GM21360 (cell line): Measurements from ENCODE around the gene TNPO1.
"Not testable (repeated sequence)": the region's sequence is repeated elsewhere in the genome, so short reads cannot be mapped to it uniquely, and the experiment has no call there.

Experiments
- ATAC-seq: cut with Tn5 transposase; IDR thresholded peaks from one replicate; pipeline ENCODE4 v1.9.1; 2021; ENCODE audit warnings: mild to moderate bottlenecking, moderate library complexity; ENCODE audit not compliant: unreplicated experiment

Gene TNPO1

DNA sequence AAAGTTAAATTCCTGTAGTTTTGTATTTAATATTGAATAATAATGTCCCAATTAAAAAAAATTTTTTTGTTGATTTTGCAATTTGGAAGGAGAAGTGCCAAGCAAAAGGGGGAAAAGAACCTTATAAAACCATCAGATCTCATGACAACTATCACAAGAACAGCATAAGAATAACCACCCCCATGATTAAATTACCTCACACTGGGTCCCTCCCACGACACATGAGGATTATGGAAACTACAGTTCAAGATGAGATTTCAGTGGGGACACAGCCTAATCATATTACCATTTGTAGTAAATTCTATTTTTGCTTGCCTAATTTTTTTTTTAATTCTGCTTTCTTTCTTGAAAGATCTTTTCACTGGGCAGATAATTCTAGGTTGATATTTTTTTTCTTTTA, 106.0 kb downstream of the TNPO1 start:
- no peak for ATAC-seq

DNA sequence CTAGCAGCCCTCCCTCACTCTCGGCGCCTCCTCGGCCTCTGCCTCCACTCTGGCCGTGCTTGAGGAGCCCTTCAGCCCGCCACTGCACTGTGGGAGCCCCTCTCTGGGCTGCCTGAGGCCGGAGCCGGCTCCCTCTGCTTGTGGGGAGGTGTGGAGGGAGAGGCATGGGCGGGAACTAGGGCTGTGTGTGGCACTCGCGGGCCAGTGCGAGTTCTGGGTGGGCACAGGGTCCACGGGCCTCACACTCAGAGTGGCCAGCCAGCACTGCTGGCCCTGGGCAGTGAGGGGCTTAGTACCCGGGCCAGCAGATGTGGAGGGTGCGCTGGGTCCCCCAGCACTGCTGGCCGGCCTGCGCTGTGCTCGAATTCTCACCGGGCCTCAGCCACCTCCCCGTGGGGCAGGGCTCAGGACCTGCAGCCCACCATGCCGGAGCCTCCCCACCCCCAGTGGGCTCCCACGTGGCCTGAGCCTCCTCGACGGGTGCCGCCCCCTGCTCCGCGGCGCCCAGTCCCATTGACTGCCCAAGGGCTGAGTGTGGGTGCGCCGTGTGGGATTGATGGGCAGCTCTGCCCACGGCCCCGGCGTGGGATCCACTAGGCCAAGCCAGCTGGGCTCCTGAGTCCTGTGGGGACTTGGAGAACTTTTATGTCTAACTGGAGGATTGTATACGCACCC, 109.0 kb downstream of the TNPO1 start:
- ATAC-seq: no peak

GRCh38 chr5:72932686-72933085, 116.2 kb downstream of the TNPO1 start:
- not testable (repeated sequence) for ATAC-seq

- ATAC-seq: not testable (repeated sequence)
Measured at GRCh38 chr5:72934953-72935725, 118.7 kb downstream of the TNPO1 start.

GRCh38 chr5:72936893-72937292, 120.4 kb downstream of the TNPO1 start:
- no peak for ATAC-seq

GRCh38 chr5:72937517-72938061, 121.1 kb downstream of the TNPO1 start:
- ATAC-seq: no peak

DNA sequence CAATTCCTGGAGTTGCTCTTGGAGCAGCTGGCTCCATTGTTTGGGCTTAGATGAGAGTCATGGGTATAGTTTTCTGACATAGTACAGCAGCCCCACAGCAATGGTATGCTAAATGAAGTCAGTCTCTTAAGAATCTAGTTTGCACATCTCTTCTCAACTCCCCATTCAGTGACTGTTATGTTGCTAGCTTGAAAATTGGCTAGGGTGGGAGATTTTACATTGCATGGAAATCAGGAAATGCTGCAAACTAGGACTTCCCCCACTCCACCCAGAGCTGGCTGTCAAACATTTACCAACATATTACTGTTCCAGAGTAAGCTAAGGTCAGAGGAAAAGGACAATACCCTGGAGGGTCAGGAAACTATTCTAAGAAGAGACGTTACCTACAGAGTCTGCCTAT, 121.7 kb downstream of the TNPO1 start:
- no peak for ATAC-seq

GRCh38 chr5:72940082-72940481, 123.6 kb downstream of the TNPO1 start:
- ATAC-seq: no peak

DNA sequence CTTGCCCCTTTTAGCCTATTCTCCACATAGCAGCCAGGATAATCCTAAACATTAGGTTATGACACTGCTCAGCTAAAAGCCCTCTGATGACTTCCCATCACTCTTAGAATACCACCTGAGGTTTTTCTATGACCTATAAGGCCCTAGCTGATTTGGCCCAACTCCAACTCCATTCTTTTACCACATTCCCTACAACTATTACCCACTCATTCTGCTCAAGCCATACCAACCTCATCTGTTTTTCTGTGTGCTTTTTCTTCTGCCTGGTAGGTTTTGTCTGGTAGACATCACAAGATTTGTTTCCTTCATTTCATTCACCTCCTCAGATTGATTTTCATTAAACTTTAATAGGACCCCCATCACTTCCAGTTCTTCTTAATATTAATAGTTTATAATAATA, 126.8 kb downstream of the TNPO1 start:
- ATAC-seq: no peak

GRCh38 chr5:72947498-72947897, 131.0 kb downstream of the TNPO1 start:
- ATAC-seq: no peak

- ATAC-seq: no peak
Measured at GRCh38 chr5:72949481-72949880, 133.0 kb downstream of the TNPO1 start.

DNA sequence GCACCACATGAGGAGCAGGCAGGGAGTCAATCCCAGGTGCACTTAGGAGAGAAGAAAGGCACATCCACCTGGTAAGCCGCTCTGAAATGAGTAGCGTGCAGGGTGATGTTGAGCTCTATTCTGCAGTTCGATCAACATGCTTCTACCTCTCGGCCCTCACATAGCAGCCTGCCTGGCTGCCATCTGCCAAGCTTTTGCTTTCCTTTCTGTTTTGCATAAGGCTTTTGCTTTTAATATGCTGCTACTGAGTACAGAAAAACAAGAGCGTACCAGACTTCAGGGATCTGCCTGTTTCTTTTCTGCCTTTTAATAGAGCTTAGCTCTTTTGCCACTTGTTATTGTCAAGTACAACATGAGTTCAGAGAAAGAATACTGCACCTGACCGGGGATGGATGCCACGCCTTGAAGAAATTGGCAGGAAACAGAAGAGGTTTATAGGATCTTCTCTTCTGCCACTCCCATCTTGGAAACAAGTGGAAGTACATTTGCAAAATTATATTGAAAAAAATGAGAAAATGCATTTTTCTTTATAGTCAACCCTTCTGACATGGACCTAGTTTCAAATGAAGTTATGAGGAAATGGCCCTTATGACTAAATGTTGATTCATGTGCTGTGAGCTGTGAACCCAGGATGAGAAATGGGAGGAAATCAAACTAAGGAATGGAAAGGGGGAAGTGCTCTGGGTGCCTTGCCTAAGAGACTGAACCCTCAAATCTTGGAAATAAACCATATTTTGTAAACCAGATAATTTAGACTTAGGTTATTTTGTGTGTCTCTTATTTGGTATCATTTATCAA, 135.4 kb downstream of the TNPO1 start:
- ATAC-seq: no peak

DNA sequence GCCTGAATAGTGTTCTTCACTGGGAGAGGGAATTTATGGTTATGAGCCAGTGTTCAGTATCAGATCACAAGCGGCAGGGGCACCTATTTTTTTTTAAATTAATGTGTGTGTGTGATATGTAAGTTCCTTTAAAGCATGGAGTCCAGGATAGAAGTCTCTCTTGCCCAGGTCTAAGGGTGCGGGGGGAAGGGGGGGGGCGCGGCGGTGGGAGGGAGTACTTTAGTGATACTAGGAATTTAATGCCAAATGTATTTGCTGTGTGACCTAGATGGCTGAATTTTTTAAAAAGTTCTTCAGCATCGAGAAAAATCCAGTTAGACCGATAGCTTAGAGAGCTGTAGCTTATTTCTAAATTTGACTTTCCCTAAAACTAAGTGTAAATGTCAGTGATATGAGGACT, 137.9 kb downstream of the TNPO1 start:
- no peak for ATAC-seq

GRCh38 chr5:72955143-72955767, 138.8 kb downstream of the TNPO1 start:
- ATAC-seq: peak; percentile 33

- peak; percentile 83 for ATAC-seq
Measured at GRCh38 chr5:72955768-72956323, 139.4 kb downstream of the TNPO1 start, which contains the start of gene FCHO2. TSS of gene FCHO2 (plus strand) at chr5:72956041. CDS start at chr5:72956097, 56 bp downstream.

- ATAC-seq: peak; percentile 45
Measured at GRCh38 chr5:72956324-72957140, 140.1 kb downstream of the TNPO1 start.

DNA sequence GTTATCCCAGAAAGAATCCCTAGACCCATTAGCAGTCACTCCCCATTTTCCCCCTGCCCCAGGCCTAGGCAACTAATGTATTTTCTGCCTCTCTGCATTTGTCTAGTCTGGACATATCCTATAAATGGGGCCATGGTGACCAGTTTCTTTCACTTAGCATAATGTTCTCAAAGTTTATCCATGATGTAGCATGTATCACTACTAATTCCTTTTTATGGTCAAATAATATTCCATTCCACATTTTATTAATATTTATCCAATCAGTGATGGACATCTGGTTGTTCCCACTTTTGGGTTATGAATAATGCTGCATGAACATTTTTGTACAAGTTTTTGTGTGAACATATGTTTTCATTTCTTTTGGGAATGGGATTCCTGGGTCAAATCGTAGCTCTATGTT, 140.9 kb downstream of the TNPO1 start:
- no peak for ATAC-seq

DNA sequence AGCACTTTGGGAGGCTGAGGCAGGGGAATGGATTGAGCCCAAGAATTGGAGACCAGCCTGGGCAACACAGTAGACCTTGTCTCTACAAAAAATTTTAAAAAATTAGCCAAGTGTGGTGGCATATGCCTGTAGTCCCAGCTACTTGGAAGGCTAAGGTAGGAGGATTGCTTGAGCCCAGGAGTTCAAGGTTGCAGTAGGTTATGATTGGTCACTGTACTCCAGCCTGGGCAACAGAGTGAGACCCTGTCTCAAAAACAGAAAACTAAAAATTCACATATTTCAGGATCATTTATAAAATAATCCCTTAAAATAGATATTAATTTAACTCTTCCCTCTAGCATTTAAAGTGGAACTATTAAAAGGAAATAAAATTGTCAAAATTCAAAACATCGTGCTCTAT, 142.8 kb downstream of the TNPO1 start:
- ATAC-seq: no peak
